ENCODE results near the gene KRT35.
"Not testable (repeated sequence)": the region's sequence is repeated elsewhere in the genome, so short reads cannot be mapped to it uniquely, and the experiment has no call there.

Gene KRT35

GRCh38 chr17:41451154-41451728 is 29.7 kb downstream of the KRT35 start:
- DNase-seq: no peak

- no peak for DNase-seq
Observed at GRCh38 chr17:41449008-41449407, 31.9 kb downstream of the KRT35 start.

- no peak for DNase-seq
Observed at GRCh38 chr17:41448506-41448905, 32.4 kb downstream of the KRT35 start.

GRCh38 chr17:41446806-41447205 is 34.1 kb downstream of the KRT35 start:
- no peak for DNase-seq

GRCh38 chr17:41444640-41445039 is 36.3 kb downstream of the KRT35 start:
- no peak for DNase-seq

DNA sequence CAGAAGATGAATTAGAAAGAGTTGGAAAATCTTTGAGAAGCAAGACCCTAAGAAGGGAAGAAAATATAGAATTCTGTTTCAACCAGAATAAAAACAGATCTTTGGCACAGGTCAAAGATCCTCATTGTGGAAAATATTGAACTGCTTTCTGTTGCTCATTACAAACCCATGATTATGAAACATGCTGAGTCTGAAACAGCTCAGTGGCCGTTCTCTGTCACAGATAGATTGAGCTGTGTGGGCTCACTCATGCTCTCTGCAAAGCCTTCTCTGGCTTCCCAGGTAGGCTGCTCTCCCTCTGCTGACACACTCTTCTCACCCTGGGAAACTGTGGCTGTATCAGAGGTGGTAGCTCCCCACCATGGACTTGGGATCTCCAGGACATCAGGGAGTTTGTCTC is 36.8 kb downstream of the KRT35 start:
- DNase-seq: no peak

DNA sequence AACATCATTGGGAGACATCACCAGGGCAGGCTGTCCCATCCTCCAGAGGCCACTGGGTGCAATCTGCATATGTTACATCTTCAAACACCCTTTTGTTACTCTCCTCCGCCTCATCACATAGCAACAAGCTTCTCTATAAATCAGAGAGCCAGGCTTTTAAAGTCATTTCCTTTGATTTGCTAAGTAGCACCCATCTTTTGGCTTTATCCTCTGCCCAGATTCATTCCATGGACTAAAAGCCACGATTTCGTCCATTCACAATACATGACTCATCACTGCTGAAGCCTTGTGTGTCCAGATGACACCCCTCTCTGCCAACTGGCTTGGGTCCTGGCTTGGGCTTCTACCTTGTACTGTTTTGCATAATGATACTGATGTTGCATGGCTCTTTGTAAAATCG is 38.2 kb downstream of the KRT35 start:
- DNase-seq: no peak

- DNase-seq: no peak
Observed at GRCh38 chr17:41440531-41441033, 40.4 kb downstream of the KRT35 start, which contains the start of gene KRT38. Gene KRT38, minus strand, starts transcription at chr17:41440983. Its CDS starts 62 bp downstream, at chr17:41440921.

GRCh38 chr17:41439375-41439774 is 41.6 kb downstream of the KRT35 start:
- DNase-seq: no peak

GRCh38 chr17:41437769-41438168 is 43.2 kb downstream of the KRT35 start:
- DNase-seq: no peak

DNA sequence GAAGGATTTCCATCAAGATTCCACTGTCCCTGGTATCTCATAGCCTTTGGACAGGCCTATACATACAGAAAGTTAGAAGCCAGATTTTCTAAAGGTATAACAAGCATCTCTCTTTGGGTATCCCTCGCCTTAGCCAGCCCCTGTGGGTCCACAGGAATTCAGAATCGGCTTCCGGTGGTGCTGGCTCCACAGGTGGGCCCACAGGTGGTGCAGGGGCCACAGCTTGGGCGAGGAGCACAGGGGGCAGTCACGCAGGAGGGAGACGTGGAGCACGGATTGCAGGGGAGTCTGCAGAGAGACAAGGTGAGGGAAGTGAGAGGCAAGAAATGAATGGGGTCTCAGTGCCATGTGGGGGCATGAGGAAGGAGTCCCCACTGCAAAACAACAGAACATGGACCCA is 43.7 kb downstream of the KRT35 start:
- no peak for DNase-seq

GRCh38 chr17:41434415-41434814 is 46.5 kb downstream of the KRT35 start:
- no peak for DNase-seq

DNA sequence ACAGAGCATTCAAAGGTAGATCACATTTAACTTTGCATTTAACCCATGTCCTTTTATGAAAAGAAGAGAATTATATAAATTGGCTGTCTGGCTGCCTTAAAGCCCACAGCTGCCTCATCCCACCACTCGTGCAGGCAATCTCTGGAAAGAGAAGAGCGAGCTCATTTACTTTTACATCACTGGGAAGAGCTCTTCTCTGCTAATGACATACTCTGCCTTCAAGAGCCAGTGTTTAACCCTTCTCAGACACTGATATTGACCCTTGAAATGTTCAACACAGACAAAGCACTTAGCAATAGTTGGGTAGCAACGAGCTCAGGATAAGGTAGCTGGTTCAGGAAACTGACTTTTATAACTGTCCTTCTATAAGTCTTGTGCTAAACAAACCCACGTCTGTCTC is 46.9 kb downstream of the KRT35 start:
- DNase-seq: no peak

GRCh38 chr17:41433586-41433985 is 47.4 kb downstream of the KRT35 start:
- no peak for DNase-seq

GRCh38 chr17:41430376-41430775 is 50.6 kb downstream of the KRT35 start:
- not testable (repeated sequence) for DNase-seq

GRCh38 chr17:41429667-41430066 is 51.3 kb downstream of the KRT35 start:
- DNase-seq: no peak

GRCh38 chr17:41428591-41429291 is 52.2 kb downstream of the KRT35 start:
- no peak for DNase-seq
